Keratinocyte (primary cell): ENCODE results near the gene PARD3. TPM values are rescaled to one million over a fixed set of nuclear protein-coding genes. Genes with fewer than 3 reads are reported as not detected.

ENCODE experiments used
- DNase-seq: peaks from one replicate; pipeline ENCODE4 v3.0.0-alpha.2; 2011; ENCODE audit warnings: low read depth, missing footprints, low spot score
- FAIRE-seq: peaks from 2 replicates; lab custom pipeline; 2011; peaks lifted over from hg19 to GRCh38; lab: Jason Lieb, UNC
- H2AFZ ChIP-seq: 2 replicates; pipeline ENCODE4 v1.6.0; 2012; ENCODE audit warnings: low read length, control low read depth, inconsistent platforms; ENCODE audit not compliant: control insufficient read depth
- H3K27ac ChIP-seq: 2 replicates; pipeline ENCODE4 v1.5.1; 2011; ENCODE audit warnings: low read length; ENCODE audit not compliant: control insufficient read depth, insufficient read depth
- H3K27me3 ChIP-seq: 3 replicates; pipeline ENCODE4 v1.6.0; 2011; ENCODE audit warnings: low read length; ENCODE audit not compliant: control insufficient read depth, insufficient read depth; ENCODE audit errors: extremely low read depth
- H3K36me3 ChIP-seq, 2 experiments: 2 replicates in 1 of 2; 3 replicates in 1 of 2; pipeline ENCODE4 v1.5.1; 2011; ENCODE audit warnings: low read length in 2 of 2, mild to moderate bottlenecking in 1 of 2; ENCODE audit not compliant: control insufficient read depth in 2 of 2, insufficient read depth in 2 of 2; ENCODE audit errors: extremely low read depth in 1 of 2
- H3K4me1 ChIP-seq: 3 replicates; pipeline ENCODE4 v1.5.1; 2011; ENCODE audit warnings: low read length; ENCODE audit not compliant: control insufficient read depth, insufficient read depth; ENCODE audit errors: extremely low read depth
- H3K4me2 ChIP-seq: 3 replicates; pipeline ENCODE4 v1.6.0; 2011; ENCODE audit warnings: low read depth, low read length; ENCODE audit not compliant: control insufficient read depth, insufficient read depth; ENCODE audit errors: extremely low read depth
- H3K4me3 ChIP-seq, 3 experiments: fragments of 200-600 bp in 1 of 3; sonication (generic) in 1 of 3; 2 replicates in 2 of 3; 3 replicates in 1 of 3; pipeline ENCODE4 v1.5.1; 2011 to 2016; ENCODE audit warnings: low read length in 3 of 3, mild to moderate bottlenecking in 3 of 3, control low read depth in 2 of 3, inconsistent platforms in 1 of 3, low read depth in 1 of 3, mixed read lengths in 1 of 3, mixed run types in 1 of 3, moderate library complexity in 1 of 3; ENCODE audit not compliant: control insufficient read depth in 2 of 3, insufficient read depth in 2 of 3; ENCODE audit errors: extremely low read depth in 1 of 3
- H3K79me2 ChIP-seq: 2 replicates; pipeline ENCODE4 v1.6.0; 2012; ENCODE audit warnings: low read length; ENCODE audit not compliant: control insufficient read depth, insufficient read depth
- H3K9ac ChIP-seq: 3 replicates; pipeline ENCODE4 v1.6.0; 2011; ENCODE audit warnings: low read length; ENCODE audit not compliant: control insufficient read depth, insufficient read depth; ENCODE audit errors: extremely low read depth
- H3K9me1 ChIP-seq: 3 replicates; pipeline ENCODE4 v1.6.0; 2011; ENCODE audit warnings: low read length; ENCODE audit not compliant: control insufficient read depth, insufficient read depth; ENCODE audit errors: extremely low read depth
- H3K9me3 ChIP-seq: 2 replicates; pipeline ENCODE4 v1.5.1; 2012; ENCODE audit warnings: low read depth, low read length; ENCODE audit not compliant: control insufficient read depth
- H4K20me1 ChIP-seq: 3 replicates; pipeline ENCODE4 v1.6.0; 2011; ENCODE audit warnings: low read length; ENCODE audit not compliant: control insufficient read depth, insufficient read depth; ENCODE audit errors: extremely low read depth
- CTCF ChIP-seq, 3 experiments: IDR thresholded peaks in 1 of 3; conservative IDR thresholded peaks in 1 of 3; optimal IDR thresholded peaks in 1 of 3; 2 replicates in 2 of 3; 3 replicates in 1 of 3; pipeline versions ENCODE3 to v1.5.1; 2011; ENCODE audit warnings: low read length in 3 of 3, mild to moderate bottlenecking in 3 of 3, moderate library complexity in 2 of 3, control low read depth in 1 of 3, inconsistent platforms in 1 of 3; ENCODE audit not compliant: insufficient read depth in 2 of 3; ENCODE audit errors: extremely low read depth in 1 of 3
- EZH2 ChIP-seq: IDR thresholded peaks from one replicate; pipeline ENCODE4 v1.6.1; 2012; ENCODE audit warnings: inconsistent platforms, mild to moderate bottlenecking, low read length, moderate library complexity
- dilution Hi-C: fragments of 300-500 bp; cut with MboI; formaldehyde crosslinking; loops from one replicate; pipeline ENCODE4 v1.7.0; 2020; ENCODE audit warnings: low sequenced_read_pairs; ENCODE audit not compliant: extremely low pct_ligation_motif_present
- polyA plus RNA-seq, 5 experiments: library from polyadenylated mRNA; depleted of rRNA in 3 of 5; stranded (reverse) in 3 of 5; stranded (forward) in 1 of 5; unstranded in 1 of 5; fragments of >200 nt; gene quantifications; 1 replicate in 1 of 5; 2 replicates in 3 of 5; 3 replicates in 1 of 5; pipeline versions ENCODE4 v1.2.1 to v1.2.3, GENCODE V29; 2011 to 2012; ENCODE audit warnings: missing spikeins in 2 of 5, low read depth in 1 of 5, low replicate concordance in 1 of 5

PARD3 gene
- polyA plus RNA-seq, 1 donor (not counting 4 experiments of a cell fraction or from before 2014, with no cell fraction given), result 46.4 TPM

GRCh38 chr10:34193931-34194626 is 621.0 kb downstream of the PARD3 start:
- dilution Hi-C loops, result no loop called here
- no peaks in the 10 kb centered on the region for H3K4me1 ChIP-seq
- H3K27ac ChIP-seq, result no peak overlapping the region

GRCh38 chr10:34192646-34193045 is 622.5 kb downstream of the PARD3 start:
- TF ChIP-seq EZH2 (no peak), CTCF (optimal IDR thresholded peaks at IDR 0.05 in 1 of 3, IDR thresholded peaks at IDR 0.05 in 1 of 3, conservative IDR thresholded peaks at IDR 0.05 in 1 of 3; ENCODE audit: extremely low read depth in 1 of 3, insufficient read depth in 2 of 3, low read length in 3 of 3) (no peak)
- Histone ChIP-seq H3K9me1 (no peaks in the 10 kb centered on the region), H2AFZ (no peak overlapping the region), H3K9ac (no peak overlapping the region), H3K4me2 (no peak overlapping the region), H3K79me2 (no peaks in the 10 kb centered on the region), H3K27ac (no peak overlapping the region), H3K27me3 (no peaks in the 10 kb centered on the region), H4K20me1 (no peaks in the 10 kb centered on the region), H3K36me3 (no peaks in the 10 kb centered on the region), H3K9me3 (no peaks in the 10 kb centered on the region), H3K4me3 (no peak overlapping the region), H3K4me1 (no peaks in the 10 kb centered on the region)
- DNase-seq, result no peak
- dilution Hi-C loops, result no loop called here
- no peak for FAIRE-seq

More at GRCh38 chr10:34193931-34194626, 621.0 kb downstream of the PARD3 start:
- H2AFZ ChIP-seq, result no peak overlapping the region
- H3K9me1 ChIP-seq, result no peaks in the 10 kb centered on the region
- no peaks in the 10 kb centered on the region for H3K9me3 ChIP-seq
- no peak overlapping the region for H3K9ac ChIP-seq
- H3K4me2 ChIP-seq, result no peak overlapping the region
- H3K4me3 ChIP-seq, result no peak overlapping the region
- no peaks in the 10 kb centered on the region for H3K79me2 ChIP-seq
- no peak for TF ChIP-seq EZH2
- TF ChIP-seq CTCF (optimal IDR thresholded peaks at IDR 0.05 in 1 of 3, IDR thresholded peaks at IDR 0.05 in 1 of 3, conservative IDR thresholded peaks at IDR 0.05 in 1 of 3; ENCODE audit: extremely low read depth in 1 of 3, insufficient read depth in 2 of 3, low read length in 3 of 3), result no peak
- no peak for FAIRE-seq
- DNase-seq, result no peak
- no peaks in the 10 kb centered on the region for H3K27me3 ChIP-seq
- no peaks in the 10 kb centered on the region for H3K36me3 ChIP-seq
- no peaks in the 10 kb centered on the region for H4K20me1 ChIP-seq
